ENCODE data around the gene MPZL2. TPM values are rescaled to one million over a fixed set of nuclear protein-coding genes. Genes with fewer than 3 reads are reported as not detected.

Gene MPZL2
- total RNA-seq, 1 donor from 2014 or later, result 2.3 TPM

DNA sequence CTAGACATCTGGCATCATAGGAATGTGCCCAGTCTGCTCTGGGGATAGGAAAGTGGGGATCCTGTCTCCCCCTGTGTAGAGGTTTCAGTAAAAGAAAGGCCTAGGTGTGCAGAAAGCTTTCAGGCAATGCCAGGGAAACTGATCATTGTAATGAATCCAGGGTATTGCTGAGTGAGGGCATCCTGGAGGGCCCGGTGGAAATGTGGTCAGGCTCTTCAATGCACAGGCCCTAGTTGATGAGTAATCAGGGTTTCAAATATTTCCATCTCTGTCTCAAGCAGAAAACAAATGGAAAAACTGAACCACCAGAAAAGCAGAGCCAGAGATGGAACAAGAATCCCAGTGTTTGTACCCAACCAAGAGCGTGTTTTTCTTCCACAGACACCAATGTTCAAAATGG lies 42.5 kb upstream of the MPZL2 start:
- Mint-ChIP-seq H3K27ac (no peak overlapping the region), H3K9me3 (no peaks in the 10 kb centered on the region), H3K4me3 (no peak overlapping the region), H3K36me3 (no peaks in the 10 kb centered on the region), H3K4me1 (peaks cover 4% of the 10 kb centered on the region), H3K27me3 (ENCODE audit: insufficient read depth, low read depth) (peaks cover 13% of the 10 kb centered on the region)
- H2AFZ ChIP-seq (replicated peaks), result no peak overlapping the region
- H3K4me3 ChIP-seq, result no peak overlapping the region
- H3K36me3 ChIP-seq, result no peaks in the 10 kb centered on the region
- peaks cover 3% of the 10 kb centered on the region for H3K27me3 ChIP-seq
- H3K9ac ChIP-seq, result no peak overlapping the region
- TF ChIP-seq, protein P1, sequence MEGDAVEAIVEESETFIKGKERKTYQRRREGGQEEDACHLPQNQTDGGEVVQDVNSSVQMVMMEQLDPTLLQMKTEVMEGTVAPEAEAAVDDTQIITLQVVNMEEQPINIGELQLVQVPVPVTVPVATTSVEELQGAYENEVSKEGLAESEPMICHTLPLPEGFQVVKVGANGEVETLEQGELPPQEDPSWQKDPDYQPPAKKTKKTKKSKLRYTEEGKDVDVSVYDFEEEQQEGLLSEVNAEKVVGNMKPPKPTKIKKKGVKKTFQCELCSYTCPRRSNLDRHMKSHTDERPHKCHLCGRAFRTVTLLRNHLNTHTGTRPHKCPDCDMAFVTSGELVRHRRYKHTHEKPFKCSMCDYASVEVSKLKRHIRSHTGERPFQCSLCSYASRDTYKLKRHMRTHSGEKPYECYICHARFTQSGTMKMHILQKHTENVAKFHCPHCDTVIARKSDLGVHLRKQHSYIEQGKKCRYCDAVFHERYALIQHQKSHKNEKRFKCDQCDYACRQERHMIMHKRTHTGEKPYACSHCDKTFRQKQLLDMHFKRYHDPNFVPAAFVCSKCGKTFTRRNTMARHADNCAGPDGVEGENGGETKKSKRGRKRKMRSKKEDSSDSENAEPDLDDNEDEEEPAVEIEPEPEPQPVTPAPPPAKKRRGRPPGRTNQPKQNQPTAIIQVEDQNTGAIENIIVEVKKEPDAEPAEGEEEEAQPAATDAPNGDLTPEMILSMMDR (IDR thresholded peaks at IDR 0.05), result no peak
- TF ChIP-seq EZH2 (IDR thresholded peaks at IDR 0.05), result no peak
- no peak for TF ChIP-seq EZH2phosphoT487 (IDR thresholded peaks at IDR 0.05)
- DNase-seq (ENCODE audit: low spot score), result no peak
- no peaks in the 10 kb centered on the region for H4K20me1 ChIP-seq (ENCODE audit: low read depth)
- H3K9me3 ChIP-seq (ENCODE audit: low read depth), result no peaks in the 10 kb centered on the region
- no peak overlapping the region for H3K27ac ChIP-seq
- no peaks in the 10 kb centered on the region for H3K4me1 ChIP-seq
- H3K4me2 ChIP-seq, result no peak overlapping the region
- no peaks in the 10 kb centered on the region for H3F3A ChIP-seq (ENCODE audit: low read depth)
- H3K79me2 ChIP-seq (ENCODE audit: low read depth), result no peaks in the 10 kb centered on the region

DNA sequence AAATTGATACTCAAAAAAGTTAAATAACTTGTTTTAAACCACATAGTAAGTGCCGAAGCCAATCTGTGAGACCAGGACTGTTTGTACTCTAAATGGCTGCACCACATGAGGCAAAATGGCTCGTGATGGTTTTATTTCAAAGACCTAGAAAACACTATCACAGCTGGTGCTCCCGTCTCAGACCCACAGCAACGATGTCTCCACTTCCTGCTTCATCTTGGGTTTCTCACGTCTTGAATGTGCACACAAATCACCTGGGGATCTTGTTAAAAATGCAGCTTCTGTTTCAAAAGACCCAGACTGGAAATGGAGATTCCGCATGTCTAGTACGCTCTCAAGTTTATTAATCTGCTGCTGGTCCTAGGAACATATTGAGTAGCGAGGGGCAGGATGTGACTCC lies 41.6 kb upstream of the MPZL2 start:
- DNase-seq (ENCODE audit: low spot score), result no peak
- Histone ChIP-seq H3K36me3 (no peaks in the 10 kb centered on the region), H3K4me3 (no peak overlapping the region), H3K9ac (no peak overlapping the region), H3K27ac (no peak overlapping the region), H3K27me3 (peaks cover 6% of the 10 kb centered on the region), H3K9me3 (ENCODE audit: low read depth) (no peaks in the 10 kb centered on the region), H4K20me1 (ENCODE audit: low read depth) (no peaks in the 10 kb centered on the region), H2AFZ (replicated peaks) (no peak overlapping the region), H3K4me1 (no peaks in the 10 kb centered on the region), H3F3A (ENCODE audit: low read depth) (no peaks in the 10 kb centered on the region), H3K79me2 (ENCODE audit: low read depth) (no peaks in the 10 kb centered on the region), H3K4me2 (no peak overlapping the region)
- peaks cover 4% of the 10 kb centered on the region for H3K4me1 Mint-ChIP-seq
- H3K27ac Mint-ChIP-seq, result no peak overlapping the region
- no peak for TF ChIP-seq EZH2phosphoT487 (IDR thresholded peaks at IDR 0.05)
- TF ChIP-seq, protein P1 (IDR thresholded peaks at IDR 0.05), result no peak
- TF ChIP-seq EZH2 (IDR thresholded peaks at IDR 0.05), result no peak
- peaks cover 13% of the 10 kb centered on the region for H3K27me3 Mint-ChIP-seq (ENCODE audit: insufficient read depth, low read depth)
- H3K9me3 Mint-ChIP-seq, result no peaks in the 10 kb centered on the region
- no peak overlapping the region for H3K4me3 Mint-ChIP-seq
- H3K36me3 Mint-ChIP-seq, result no peaks in the 10 kb centered on the region

DNA sequence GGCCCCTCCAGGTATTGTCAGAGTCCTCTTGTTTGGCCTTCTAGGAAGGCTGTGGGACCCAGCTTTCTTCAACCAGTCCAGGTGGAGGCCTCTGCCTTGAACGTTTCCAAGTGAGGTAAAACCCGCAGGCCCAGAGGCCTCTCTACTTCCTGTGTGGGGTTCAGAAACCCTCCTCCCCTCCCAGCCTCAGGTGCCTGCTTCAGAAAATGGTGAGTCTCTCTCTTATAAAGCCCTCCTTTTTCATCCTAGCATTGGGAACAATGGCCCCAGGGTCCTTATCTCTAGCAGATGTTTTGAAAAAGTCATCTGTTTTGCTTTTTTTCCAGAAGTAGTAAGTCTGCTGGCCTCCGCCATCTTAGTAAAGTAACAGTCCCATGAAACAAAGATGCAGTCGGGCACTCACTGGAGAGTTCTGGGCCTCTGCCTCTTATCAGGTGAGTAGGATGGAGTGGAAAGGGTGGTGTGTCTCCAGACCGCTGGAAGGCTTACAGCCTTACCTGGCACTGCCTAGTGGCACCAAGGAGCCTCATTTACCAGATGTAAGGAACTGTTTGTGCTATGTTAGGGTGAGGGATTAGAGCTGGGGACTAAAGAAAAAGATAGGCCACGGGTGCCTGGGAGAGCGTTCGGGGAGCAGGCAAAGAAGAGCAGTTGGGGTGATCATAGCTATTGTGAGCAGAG lies 40.6 kb upstream of the MPZL2 start, which contains the start of gene CD3E:
CD3E (plus strand) TSS at position 163 of the 681 bp plus-strand sequence; CDS start at position 386, 223 bp downstream.
- H3K4me1 Mint-ChIP-seq, result peaks cover 4% of the 10 kb centered on the region
- H3K4me3 Mint-ChIP-seq, result no peak within 1 kb of the TSS
- no peaks in the 10 kb centered on the region for H3K36me3 ChIP-seq
- H4K20me1 ChIP-seq (ENCODE audit: low read depth), result no peaks in the 10 kb centered on the region
- no peak within 1 kb of the TSS for H3K4me2 ChIP-seq
- H2AFZ ChIP-seq (replicated peaks), result peak within 1 kb of the TSS; percentile 68
- no peaks in the 10 kb centered on the region for H3K36me3 Mint-ChIP-seq
- H3K9me3 ChIP-seq (ENCODE audit: low read depth), result no peaks in the 10 kb centered on the region
- no peak within 1 kb of the TSS for H3K9ac ChIP-seq
- DNase-seq (ENCODE audit: low spot score), result no peak
- no peak for TF ChIP-seq EZH2 (IDR thresholded peaks at IDR 0.05)
- TF ChIP-seq EZH2phosphoT487 (IDR thresholded peaks at IDR 0.05), result no peak
- TF ChIP-seq, protein P1 (IDR thresholded peaks at IDR 0.05), result no peak
- H3K27me3 ChIP-seq, result peaks cover 6% of the 10 kb centered on the region
- H3K27ac ChIP-seq, result no peak within 1 kb of the TSS
- no peak within 1 kb of the TSS for H3K4me3 ChIP-seq
- H3K27me3 Mint-ChIP-seq (ENCODE audit: insufficient read depth, low read depth), result peaks cover 10% of the 10 kb centered on the region
- no peaks in the 10 kb centered on the region for H3K79me2 ChIP-seq (ENCODE audit: low read depth)
- H3K4me1 ChIP-seq, result no peaks in the 10 kb centered on the region
- H3K9me3 Mint-ChIP-seq, result no peaks in the 10 kb centered on the region
- no peak within 1 kb of the TSS for H3K27ac Mint-ChIP-seq
- no peaks in the 10 kb centered on the region for H3F3A ChIP-seq (ENCODE audit: low read depth)

Measured in neural progenitor cell (in vitro differentiated cells).